IMR-90 (cell line): ENCODE results near the gene E2F4. TPM values are rescaled to one million over a fixed set of nuclear protein-coding genes. Genes with fewer than 3 reads are reported as not detected.

ENCODE experiments used
- ATAC-seq: fragments of 200-7000 bp; cut with Tn5 transposase; 2 replicates; pipeline ENCODE4 v1.9.1; 2020; ENCODE audit warnings: low read depth, mild to moderate bottlenecking, moderate library complexity
- BruUV-seq: library from RNA; stranded (reverse); fragments of 400-500 nt; replicated peaks from 2 replicates; lab custom pipeline; 2021; lab: Mats Ljungman, UMichigan
- CTCF ChIA-PET: fragments of 300-600 bp; formaldehyde crosslinking; extraction: SDS; loops from one replicate; lab custom pipeline; 2021; ENCODE audit warnings: antibody characterized with exemption; lab: Yijun Ruan, JAX
- POLR2A ChIA-PET: fragments of 300-600 bp; sonication (Branson Sonifier 250); formaldehyde crosslinking; loops from one replicate; lab custom pipeline; 2022; ENCODE audit warnings: antibody characterized with exemption; ENCODE audit not compliant: unreplicated experiment; lab: Charles Lee
- DNase-seq: peaks from one replicate; pipeline ENCODE4 v3.0.0; 2013
- H2AFZ ChIP-seq: replicated peaks from 2 replicates; pipeline ENCODE3; 2013; ENCODE audit warnings: low read length, mild to moderate bottlenecking; ENCODE audit not compliant: poor library complexity
- H2AK5ac ChIP-seq: 2 replicates; pipeline ENCODE4 v1.6.1; 2013; ENCODE audit warnings: low read depth, low read length, inconsistent platforms
- H2AK9ac ChIP-seq: replicated peaks from 2 replicates; pipeline ENCODE3; 2013; ENCODE audit warnings: mild to moderate bottlenecking, low read depth, low read length, moderate library complexity; ENCODE audit not compliant: poor library complexity
- H2BK120ac ChIP-seq: 2 replicates; pipeline ENCODE4 v1.6.1; 2013; ENCODE audit warnings: low read depth, low read length, inconsistent platforms
- H2BK15ac ChIP-seq: 3 replicates; pipeline ENCODE4 v1.6.1; 2013; ENCODE audit warnings: low read depth, low read length, inconsistent platforms
- H2BK20ac ChIP-seq: 2 replicates; pipeline ENCODE4 v1.6.1; 2013; ENCODE audit warnings: low read depth, mild to moderate bottlenecking, inconsistent platforms, low read length, moderate library complexity
- H2BK5ac ChIP-seq: 2 replicates; pipeline ENCODE4 v1.6.1; 2013; ENCODE audit warnings: mild to moderate bottlenecking, low read depth, low read length, inconsistent platforms; ENCODE audit not compliant: poor library complexity, severe bottlenecking
- H3K14ac ChIP-seq: replicated peaks from 2 replicates; pipeline ENCODE4 v1.6.1; 2013; ENCODE audit warnings: low read depth, low read length, inconsistent platforms
- H3K18ac ChIP-seq: 2 replicates; pipeline ENCODE4 v1.6.1; 2013; ENCODE audit warnings: low read depth, low read length, control low read depth
- H3K23ac ChIP-seq: 2 replicates; pipeline ENCODE4 v1.6.1; 2013; ENCODE audit warnings: low read depth, low read length, inconsistent platforms
- H3K27ac ChIP-seq: 2 replicates; pipeline ENCODE4 v1.5.1; 2013; ENCODE audit warnings: mild to moderate bottlenecking, control low read depth, low read length; ENCODE audit not compliant: insufficient read depth
- H3K27me3 ChIP-seq: 2 replicates; pipeline ENCODE4 v1.6.1; 2013; ENCODE audit warnings: low read length; ENCODE audit not compliant: control insufficient read depth, insufficient read depth
- H3K36me3 ChIP-seq: 2 replicates; pipeline ENCODE4 v1.6.1; 2013; ENCODE audit warnings: low read length, mixed read lengths; ENCODE audit not compliant: control insufficient read depth, insufficient read depth
- H3K4ac ChIP-seq: 2 replicates; pipeline ENCODE4 v1.6.1; 2013; ENCODE audit warnings: low read depth, low read length, inconsistent platforms
- H3K4me1 ChIP-seq: 2 replicates; pipeline ENCODE4 v1.6.1; 2013; ENCODE audit warnings: low read length, mixed read lengths; ENCODE audit not compliant: control insufficient read depth, insufficient read depth
- H3K4me2 ChIP-seq: 2 replicates; pipeline ENCODE4 v1.6.1; 2013; ENCODE audit warnings: low read depth, mild to moderate bottlenecking, control low read depth, low read length, moderate library complexity
- H3K4me3 ChIP-seq: 2 replicates; pipeline ENCODE4 v1.5.1; 2013; ENCODE audit warnings: low read depth, mild to moderate bottlenecking, control low read depth, low read length, moderate library complexity; ENCODE audit not compliant: insufficient read depth
- H3K56ac ChIP-seq: 2 replicates; pipeline ENCODE4 v1.6.1; 2013; ENCODE audit warnings: low read length, inconsistent platforms; ENCODE audit not compliant: insufficient read depth; ENCODE audit errors: extremely low read depth
- H3K79me1 ChIP-seq, 2 experiments: 2 replicates each; pipeline ENCODE4 v1.6.1; 2013; ENCODE audit warnings: low read length in 2 of 2, inconsistent platforms in 1 of 2, low read depth in 1 of 2
- H3K9ac ChIP-seq: 2 replicates; pipeline ENCODE4 v1.6.1; 2013; ENCODE audit warnings: low read depth, low read length, control low read depth
- H3K9me1 ChIP-seq: 2 replicates; pipeline ENCODE4 v1.6.1; 2013; ENCODE audit warnings: low read length, inconsistent platforms; ENCODE audit not compliant: insufficient read depth
- H3K9me3 ChIP-seq: 2 replicates; pipeline ENCODE4 v1.6.1; 2013; ENCODE audit warnings: low read length; ENCODE audit not compliant: control insufficient read depth, insufficient read depth
- H4K20me1 ChIP-seq: 2 replicates; pipeline ENCODE4 v1.6.1; 2013; ENCODE audit warnings: low read length, inconsistent platforms; ENCODE audit not compliant: insufficient read depth
- H4K5ac ChIP-seq: 2 replicates; pipeline ENCODE4 v1.6.1; 2013; ENCODE audit warnings: mild to moderate bottlenecking, low read depth, low read length, control low read depth
- H4K8ac ChIP-seq, 2 experiments: 2 replicates each; pipeline ENCODE4 v1.6.1; 2013; ENCODE audit warnings: low read depth in 2 of 2, low read length in 2 of 2, control low read depth in 1 of 2, inconsistent platforms in 1 of 2
- H4K91ac ChIP-seq: 2 replicates; pipeline ENCODE4 v1.6.1; 2013; ENCODE audit warnings: low read depth, low read length, inconsistent platforms; ENCODE audit not compliant: insufficient read depth
- MAZ ChIP-seq: IDR thresholded peaks from 2 replicates; pipeline ENCODE4 v1.6.1; 2012; ENCODE audit warnings: low read depth, mild to moderate bottlenecking, low read length, improper control_type of control experiment, moderate library complexity, borderline replicate concordance
- POLR2A ChIP-seq: IDR thresholded peaks from 2 replicates; pipeline ENCODE4 v1.6.1; 2012; ENCODE audit warnings: mild to moderate bottlenecking, low read depth, low read length
- WGBS, 2 experiments: methylation state at CpG; one replicate each; pipeline versions ENCODE4 v1.1.5 to v1.1.7; 2013; ENCODE audit warnings: missing lambda C conversion rate in 2 of 2; ENCODE audit not compliant: insufficient read length in 1 of 2; ENCODE audit errors: extremely low coverage in 2 of 2; 5-methylcytosine and 5-hydroxymethylcytosine counted together
- dilution Hi-C: fragments of 300-500 bp; cut with HindIII; formaldehyde crosslinking; loops from one replicate; pipeline ENCODE4 v1.14.3; 2018; ENCODE audit warnings: low sequenced_read_pairs; ENCODE audit not compliant: unreplicated experiment
- in situ Hi-C: fragments of 300-500 bp; cut with MboI; formaldehyde crosslinking; loops from 3 replicates; pipeline ENCODE4 v1.14.3; 2019; ENCODE audit warnings: low sequenced_read_pairs, inconsistent platforms, mixed read lengths
- intact Hi-C: fragments of 100-400 bp; cut with micrococcal nuclease; formaldehyde crosslinking; loops from 2 replicates; pipeline ENCODE4 v1.10.0; 2022
- polyA plus RNA-seq, 3 experiments: library from polyadenylated mRNA; depleted of rRNA; stranded (reverse); fragments of >200 nt; gene quantifications; 2 replicates each; pipeline ENCODE4 v1.2.3, GENCODE V29; 2012; ENCODE audit warnings: low replicate concordance in 1 of 3
- total RNA-seq: library from RNA; depleted of rRNA; stranded (reverse); fragments of >200 nt; gene quantifications from 2 replicates; pipeline ENCODE4 v1.2.3, GENCODE V29; 2012

E2F4 gene
- total and polyA plus RNA-seq, 2 of the 4 experiments (the other 2 are of a cell fraction): 63.4 to 103 TPM

GRCh38 chr16:67150047-67150832 lies 41.7 kb upstream of the E2F4 start:
- TF ChIP-seq POLR2A (no peak), MAZ (peak; percentile 42; the same call in 1 of the 2 replicates)
- Histone ChIP-seq H3K18ac (peak overlapping the region; percentile 66; the same call in 1 of the 2 replicates), H3K36me3 (peaks cover 38% of the 10 kb centered on the region), H2AFZ (peak overlapping the region; percentile 99), H3K9ac (peak overlapping the region; percentile 64), H3K4me2 (peak overlapping the region; percentile 84), H2BK20ac (no peak overlapping the region), H2AK5ac (peak overlapping the region; percentile 65; the same call in 1 of the 2 replicates), H4K8ac (peak overlapping the region; percentile 72 to 97), H3K9me1 (peaks cover 4% of the 10 kb centered on the region; the same call in 1 of the 2 replicates), H3K79me1 (peaks cover 0 to 30% of the 10 kb centered on the region in 2 experiments; a peak in 2 of 4 replicates), H2BK120ac (peak overlapping the region; percentile 82; the same call in 1 of the 2 replicates), H2BK15ac (no peak overlapping the region; the same call in 2 of the 3 replicates), H4K5ac (peak overlapping the region; percentile 59), H4K91ac (peak overlapping the region; percentile 71), H4K20me1 (peaks cover 13% of the 10 kb centered on the region), H3K4ac (peak overlapping the region; percentile 87), H2AK9ac (peak overlapping the region; percentile 95), H3K9me3 (no peaks in the 10 kb centered on the region), H3K27ac (peak overlapping the region; percentile 92), H3K27me3 (no peaks in the 10 kb centered on the region), H3K4me1 (peaks cover 6% of the 10 kb centered on the region; the same call in 1 of the 2 replicates), H3K14ac (peak overlapping the region; percentile 84), H2BK5ac (peak overlapping the region; percentile 87), H3K23ac (0 out of 2 replicates have a peak overlapping the region, but pooled peaks have one; percentile 54), H3K56ac (peak overlapping the region; percentile 88; the same call in 1 of the 2 replicates), H3K4me3 (peak overlapping the region; percentile 76)
- POLR2A ChIA-PET: no interaction called here
- no TSS peak for BruUV-seq
- dilution Hi-C loops: no loop called here
- peak; percentile 61 for ATAC-seq
- CTCF ChIA-PET: interaction anchor here (0.7 to 1.0 kb wide), 4 partner anchors 10 to 46 kb away, joined by 3 to 4 read pairs (median 3); no protein-coding TSS in a partner anchor
- intact Hi-C loops: loop anchor here (2.0 to 10.0 kb wide), 2 partner anchors 131 to 255 kb away; no protein-coding TSS in a partner anchor
- in situ Hi-C loops: no loop called here
- WGBS, 2 experiments: 26% methylated on average over 27 of the region's 94 CpGs; no CpG with 5 or more reads in 1 of the 2 experiments
- DNase-seq: peak; percentile 55
